Measurements from ENCODE around the gene DTNB.
"Not testable (repeated sequence)": the region's sequence is repeated elsewhere in the genome, so short reads cannot be mapped to it uniquely, and the experiment has no call there.

The DTNB gene

DNA sequence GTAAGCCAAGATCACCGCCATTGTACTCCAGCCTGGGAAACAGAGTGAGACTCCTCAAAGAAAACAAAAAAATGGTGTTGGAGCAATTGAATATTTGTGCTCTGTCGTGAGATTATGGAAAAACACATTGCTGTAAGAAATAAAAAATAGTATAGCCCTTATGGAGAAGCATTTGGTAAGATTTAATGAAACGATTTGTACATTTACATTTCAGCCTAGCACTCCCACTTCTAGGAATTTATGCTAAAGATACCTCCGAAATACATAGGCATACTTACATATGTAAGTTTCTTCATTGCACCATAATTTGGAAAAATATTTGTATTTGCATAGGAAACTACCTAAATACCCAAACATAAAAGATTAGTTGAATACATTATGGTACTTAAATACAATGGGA is 8.7 kb upstream of the DTNB start:
- ATAC-seq = no peak

DNA sequence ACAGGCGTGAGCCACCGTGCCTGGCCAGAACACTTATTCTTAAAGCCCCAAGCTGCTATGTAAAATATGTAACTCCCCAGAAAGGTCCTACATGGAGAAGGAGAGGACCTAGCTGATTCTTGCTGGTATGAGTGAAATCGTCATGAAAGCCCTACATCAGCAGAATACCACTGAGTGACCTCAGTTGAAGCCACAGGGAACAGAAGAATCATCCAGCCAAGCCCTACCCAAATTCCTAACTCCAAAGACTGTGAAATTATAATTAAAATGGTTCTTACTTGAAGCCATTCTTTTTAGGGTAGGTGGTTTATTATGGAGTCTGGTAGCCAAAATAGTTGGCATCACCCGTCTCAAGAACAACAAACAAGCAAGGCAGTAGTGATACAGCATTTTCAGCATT is 4.5 kb upstream of the DTNB start:
- no peak for ATAC-seq

GRCh38 chr2:25674077-25674362 is 643 bp upstream of the DTNB start:
- ATAC-seq = no peak

- ATAC-seq = peak; percentile 76 to 77
These were observed 680 bp downstream of the DTNB start for GRCh38 chr2:25672494-25673299.

DNA sequence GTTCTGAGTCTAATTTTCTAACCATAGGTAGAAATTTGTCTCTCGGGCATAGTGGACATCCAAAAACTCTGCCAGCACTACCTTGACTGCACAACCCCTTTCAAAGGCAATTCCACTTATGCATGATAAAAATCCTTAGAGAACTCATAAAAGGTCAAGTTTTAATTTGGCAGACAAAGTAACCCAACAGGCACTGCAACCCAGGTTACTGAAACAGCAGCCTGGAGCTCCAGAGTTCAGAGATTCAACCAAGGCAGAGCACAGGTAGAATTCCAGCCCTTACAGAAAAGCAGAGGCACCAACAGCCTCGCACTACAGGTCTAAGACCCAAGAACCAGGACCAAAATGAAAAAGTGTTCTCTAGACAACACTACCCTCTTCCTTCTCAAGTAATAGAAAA is 1.8 kb downstream of the DTNB start:
- no peak for ATAC-seq

GRCh38 chr2:25669520-25669919 is 3.9 kb downstream of the DTNB start:
- ATAC-seq = no peak

GRCh38 chr2:25666218-25666617 is 7.2 kb downstream of the DTNB start:
- no peak for ATAC-seq

GRCh38 chr2:25665429-25665828 is 7.9 kb downstream of the DTNB start:
- not testable (repeated sequence) for ATAC-seq

GRCh38 chr2:25664965-25665307 is 8.4 kb downstream of the DTNB start:
- ATAC-seq = no peak

- no peak for ATAC-seq
These were observed 9.0 kb downstream of the DTNB start for GRCh38 chr2:25664183-25664964.

DNA sequence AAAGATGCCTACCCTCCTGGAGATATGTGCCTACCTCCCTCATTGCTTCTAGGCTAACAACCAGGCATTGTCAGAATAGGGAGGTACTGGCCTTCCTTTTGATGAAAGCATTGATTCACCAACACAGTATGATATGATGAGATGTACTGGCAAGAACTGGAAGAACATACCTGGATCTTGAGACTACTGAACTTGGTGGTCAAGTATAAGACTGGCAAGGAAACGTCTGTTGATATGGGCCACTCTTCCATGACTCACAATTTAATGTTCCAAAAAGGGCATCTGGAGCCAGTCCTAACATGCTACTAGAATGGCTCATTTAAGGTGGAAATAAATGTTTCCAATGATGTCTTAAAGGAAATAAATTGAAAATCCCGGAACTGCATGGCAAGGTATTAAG is 18.1 kb downstream of the DTNB start:
- ATAC-seq = no peak

- ATAC-seq = no peak
These were observed 18.6 kb downstream of the DTNB start for GRCh38 chr2:25654801-25655200.

- ATAC-seq = no peak
These were observed 21.5 kb downstream of the DTNB start for GRCh38 chr2:25651782-25652455.

DNA sequence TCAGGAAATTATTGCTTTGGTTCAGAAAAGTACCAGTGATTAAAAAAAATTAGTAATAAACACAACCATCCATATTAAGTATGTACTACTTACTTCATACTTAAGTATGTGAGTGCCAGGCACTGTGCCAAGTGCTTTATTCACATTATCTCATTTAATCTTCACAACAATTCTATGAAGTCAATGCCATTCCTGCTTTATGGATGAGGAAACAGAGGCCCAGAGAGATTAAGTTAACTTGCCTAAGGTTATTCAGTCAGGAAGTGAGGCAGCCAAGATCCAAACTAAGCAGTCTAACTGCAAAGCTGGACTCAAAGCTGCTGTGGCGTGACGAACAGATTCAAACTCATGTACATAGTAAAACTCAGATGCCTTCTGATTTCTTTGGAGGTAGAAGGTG is 22.3 kb downstream of the DTNB start:
- no peak for ATAC-seq

GRCh38 chr2:25650256-25650655 is 23.1 kb downstream of the DTNB start:
- no peak for ATAC-seq

DNA sequence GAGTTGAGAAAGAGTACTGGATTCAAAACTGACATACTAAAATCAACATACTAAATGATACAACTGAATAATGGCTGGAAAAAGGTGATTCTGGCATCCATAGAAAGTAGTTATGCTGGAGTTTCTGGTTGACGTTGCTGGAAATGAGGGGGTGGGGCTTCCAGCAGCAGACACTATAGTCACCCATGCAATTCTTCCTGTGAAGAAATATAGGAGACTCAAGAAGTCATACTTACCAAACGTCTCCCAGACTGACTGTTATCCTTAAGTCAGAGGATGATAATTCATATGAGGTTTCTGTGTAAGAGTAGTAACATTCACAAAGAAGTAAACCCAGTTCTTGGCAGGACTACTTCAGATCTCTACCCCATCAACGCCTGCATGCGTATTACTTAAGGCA is 23.6 kb downstream of the DTNB start:
- ATAC-seq = no peak

DNA sequence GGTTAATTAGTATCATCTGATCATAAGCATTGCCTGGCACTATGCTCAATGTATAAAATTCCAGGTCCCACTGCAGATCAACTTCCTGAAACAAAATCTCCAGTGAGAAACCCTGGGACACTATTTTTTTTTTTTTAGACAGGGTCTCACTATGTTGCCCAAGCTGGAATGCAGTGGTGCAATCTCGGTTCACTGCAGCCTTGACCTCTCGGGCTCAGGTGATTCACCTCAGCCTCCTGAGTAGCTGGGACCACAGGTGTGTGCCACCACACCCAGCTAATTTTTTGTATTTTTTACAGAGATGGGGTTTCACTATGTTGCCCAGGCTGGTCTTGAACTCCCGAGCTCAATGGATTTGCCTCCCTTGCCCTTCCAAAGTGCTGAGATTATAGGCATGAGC is 31.1 kb downstream of the DTNB start:
- ATAC-seq = no peak

- no peak for ATAC-seq
These were observed 33.7 kb downstream of the DTNB start for GRCh38 chr2:25639696-25640095.

- ATAC-seq = no peak
These were observed 34.2 kb downstream of the DTNB start for GRCh38 chr2:25639131-25639530.

- no peak for ATAC-seq
These were observed 37.6 kb downstream of the DTNB start for GRCh38 chr2:25635797-25636196.

DNA sequence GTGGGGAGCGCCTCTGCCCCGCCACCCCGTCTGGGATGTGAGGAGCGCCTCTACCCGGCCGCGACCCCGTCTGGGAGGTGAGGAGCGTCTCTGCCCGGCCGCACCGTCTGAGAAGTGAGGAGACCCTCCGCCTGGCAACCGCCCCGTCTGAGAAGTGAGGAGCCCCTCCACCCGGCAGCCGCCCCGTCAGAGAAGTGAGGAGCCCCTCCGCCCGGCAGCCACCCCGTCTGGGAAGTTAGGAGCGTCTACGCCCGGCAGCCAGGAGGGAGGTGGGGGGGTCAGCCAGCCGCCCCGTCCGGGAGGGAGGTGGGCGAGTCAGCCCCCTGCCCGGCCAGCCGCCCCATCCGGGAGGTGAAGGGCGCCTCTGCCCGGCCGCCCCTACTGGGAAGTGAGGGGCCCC is 39.6 kb downstream of the DTNB start:
- ATAC-seq = not testable (repeated sequence)

- no peak for ATAC-seq
These were observed 41.0 kb downstream of the DTNB start for GRCh38 chr2:25632396-25632795.

GRCh38 chr2:25624635-25625034 is 48.7 kb downstream of the DTNB start:
- ATAC-seq = no peak

GRCh38 chr2:25623361-25623760 is 50.0 kb downstream of the DTNB start:
- ATAC-seq = no peak

Data from activated CD4-positive, CD25-positive, alpha-beta regulatory T cell treated with anti-CD3 and anti-CD28 coated beads, Interleukin-2, amount 50 U/mL, for 24 hours (primary cell).